Type B pancreatic cell (in vitro differentiated cells): ENCODE measurements around the gene ZIC1. TPM values are rescaled to one million over a fixed set of nuclear protein-coding genes. Genes with fewer than 3 reads are reported as not detected.
A peak's percentile ranks its signal among the peaks of the same experiment; 100 is the strongest.

Experiments
- DNase-seq: peaks from one replicate; pipeline ENCODE4 v3.0.0; 2021; ENCODE audit warnings: mixed read lengths; ENCODE audit not compliant: unreplicated experiment; ENCODE audit errors: extremely low spot score
- H3K27ac Mint-ChIP-seq: 2 replicates; pipeline ENCODE4 v1.8.0; 2021; ENCODE audit warnings: mild to moderate bottlenecking, mixed read lengths
- H3K27me3 Mint-ChIP-seq: 2 replicates; pipeline ENCODE4 v1.8.0; 2021; ENCODE audit warnings: mixed read lengths
- H3K36me3 Mint-ChIP-seq: 2 replicates; pipeline ENCODE4 v1.8.0; 2021; ENCODE audit warnings: mixed read lengths
- H3K4me1 Mint-ChIP-seq: one replicate; pipeline ENCODE4 v1.8.0; 2021; ENCODE audit warnings: mixed read lengths; ENCODE audit not compliant: unreplicated experiment
- H3K4me3 Mint-ChIP-seq: 2 replicates; pipeline ENCODE4 v1.8.0; 2021; ENCODE audit warnings: mild to moderate bottlenecking, mixed read lengths
- H3K9me3 Mint-ChIP-seq: 2 replicates; pipeline ENCODE4 v1.8.0; 2021; ENCODE audit warnings: mixed read lengths
- CTCF ChIP-seq: fragments of 200-600 bp; sonication (generic); conservative IDR thresholded peaks from 2 replicates; pipeline ENCODE4 v1.5.0; 2021; ENCODE audit warnings: antibody characterized with exemption, mild to moderate bottlenecking
- total RNA-seq: library from RNA; stranded (reverse); gene quantifications from 2 replicates; pipeline ENCODE4 v1.2.1, GENCODE V29; 2021; ENCODE audit warnings: low replicate concordance

Gene ZIC1
- total RNA-seq, 1 donor from 2014 or later, result 184 TPM

GRCh38 chr3:147373301-147373700 is 35.9 kb upstream of the ZIC1 start:
- TF ChIP-seq CTCF, result no peak
- no peak for DNase-seq
- Mint-ChIP-seq H3K27ac (peak overlapping the region; percentile 26), H3K9me3 (peaks cover 4% of the 10 kb centered on the region), H3K27me3 (peaks cover 98% of the 10 kb centered on the region), H3K4me1 (peaks cover 21% of the 10 kb centered on the region), H3K4me3 (no peak overlapping the region), H3K36me3 (no peaks in the 10 kb centered on the region)

DNA sequence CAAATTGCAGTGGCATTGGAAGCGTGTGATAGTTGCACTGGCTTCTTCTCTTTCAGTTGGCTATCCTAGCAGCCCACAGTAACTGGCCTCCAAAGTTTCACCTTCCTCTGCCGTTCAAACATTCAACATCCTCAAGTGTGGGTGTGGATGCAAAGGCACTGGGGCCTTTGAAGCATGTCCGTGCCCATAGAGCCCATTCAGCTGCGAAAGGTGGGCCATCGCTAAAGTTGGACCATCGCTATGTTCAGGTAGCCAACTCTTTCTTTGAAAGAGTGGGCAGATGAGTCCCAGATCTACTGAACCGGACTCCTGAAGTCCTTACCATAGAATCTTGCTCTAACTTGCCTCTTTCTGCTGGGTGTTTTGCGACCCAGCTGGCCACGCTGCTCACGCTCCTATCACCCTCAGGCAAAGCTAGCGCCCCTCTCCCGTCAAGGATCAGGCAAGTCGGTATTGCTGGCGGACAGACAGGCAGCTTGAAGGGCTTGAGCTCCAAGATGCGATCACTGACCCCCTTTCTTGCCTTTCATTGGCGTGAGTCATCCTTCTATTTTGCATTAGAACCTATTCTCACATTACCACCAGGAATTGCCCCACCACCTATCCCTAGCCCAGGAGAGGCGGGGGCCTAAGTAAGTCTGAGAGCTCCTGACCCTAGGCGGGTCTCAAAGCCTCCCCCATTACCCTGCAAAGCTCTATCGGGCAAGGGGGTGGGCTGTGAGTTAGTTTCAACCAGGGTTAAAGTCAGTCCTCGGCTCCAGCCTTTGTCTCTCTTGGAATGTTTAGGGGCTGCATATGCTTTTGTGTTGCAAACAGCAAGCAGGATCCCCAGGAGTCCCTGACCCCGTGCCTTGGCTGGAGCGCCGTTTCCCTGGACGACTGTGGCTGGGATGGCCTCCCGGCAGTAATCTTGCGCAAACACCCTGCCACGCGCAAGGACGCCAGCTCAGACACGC is 31.5 kb upstream of the ZIC1 start:
- TF ChIP-seq CTCF, result no peak
- DNase-seq, result no peak
- H3K36me3 Mint-ChIP-seq, result no peaks in the 10 kb centered on the region
- peaks cover 4% of the 10 kb centered on the region for H3K9me3 Mint-ChIP-seq
- H3K4me1 Mint-ChIP-seq, result peaks cover 19% of the 10 kb centered on the region
- H3K27me3 Mint-ChIP-seq, result peaks cover 97% of the 10 kb centered on the region
- H3K27ac Mint-ChIP-seq, result peak overlapping the region; percentile 53
- peak overlapping the region; percentile 80 for H3K4me3 Mint-ChIP-seq

DNA sequence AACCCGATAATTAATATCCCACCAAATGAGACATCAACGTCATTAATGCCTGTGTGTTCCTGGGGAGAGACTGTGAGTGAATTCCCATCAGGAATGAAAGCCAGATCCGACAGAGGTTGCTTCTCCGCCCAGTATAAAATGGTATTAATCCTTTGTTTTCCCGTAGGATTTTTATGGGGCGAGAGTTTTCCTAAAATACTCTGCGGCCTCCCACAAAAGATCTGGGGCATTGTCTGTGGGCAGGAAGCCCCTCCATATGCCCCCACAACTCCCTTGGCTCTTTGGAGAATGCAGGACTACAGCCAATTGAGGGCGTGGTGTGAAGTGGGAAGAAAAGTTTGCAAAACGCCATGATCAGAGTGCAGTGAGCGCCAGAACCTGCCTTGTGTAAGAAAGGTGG is 29.5 kb upstream of the ZIC1 start:
- Mint-ChIP-seq H3K36me3 (peaks cover 4% of the 10 kb centered on the region), H3K27ac (no peak overlapping the region), H3K4me3 (no peak overlapping the region), H3K27me3 (peaks cover 97% of the 10 kb centered on the region), H3K9me3 (no peaks in the 10 kb centered on the region), H3K4me1 (peaks cover 15% of the 10 kb centered on the region)
- DNase-seq, result no peak
- TF ChIP-seq CTCF, result no peak

DNA sequence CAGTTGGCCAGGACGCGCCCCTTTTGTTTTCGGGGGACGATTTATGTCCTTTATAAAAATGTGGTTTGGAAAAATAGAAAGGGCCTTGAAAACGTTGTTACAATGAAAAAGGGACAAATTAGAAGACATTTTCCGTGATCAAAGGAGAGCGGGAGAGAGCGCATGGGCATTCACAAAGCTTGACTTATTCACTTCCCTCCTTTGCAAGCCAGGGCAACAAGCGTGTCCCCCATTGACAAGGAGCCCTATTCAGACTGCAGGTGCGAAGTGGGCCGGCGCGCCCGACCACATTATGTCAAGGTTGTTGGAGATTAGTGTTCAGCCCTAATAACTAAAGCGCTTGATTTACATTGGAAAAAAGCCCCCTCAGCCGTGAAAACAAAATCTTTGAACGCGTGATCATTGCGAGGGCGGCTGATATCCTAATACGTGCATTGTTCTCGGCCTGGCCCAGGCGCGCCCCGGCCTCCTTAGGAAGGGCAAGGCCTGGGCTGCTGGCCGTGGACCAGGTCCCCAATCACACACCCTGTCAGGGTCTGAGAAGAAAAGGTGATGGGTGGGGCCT is 28.7 kb upstream of the ZIC1 start:
- no peak for TF ChIP-seq CTCF
- no peak overlapping the region for H3K4me3 Mint-ChIP-seq
- H3K27me3 Mint-ChIP-seq, result peaks cover 97% of the 10 kb centered on the region
- peaks cover 16% of the 10 kb centered on the region for H3K4me1 Mint-ChIP-seq
- H3K9me3 Mint-ChIP-seq, result no peaks in the 10 kb centered on the region
- DNase-seq, result no peak
- H3K27ac Mint-ChIP-seq, result peak overlapping the region; percentile 11
- H3K36me3 Mint-ChIP-seq, result peaks cover 4% of the 10 kb centered on the region

DNA sequence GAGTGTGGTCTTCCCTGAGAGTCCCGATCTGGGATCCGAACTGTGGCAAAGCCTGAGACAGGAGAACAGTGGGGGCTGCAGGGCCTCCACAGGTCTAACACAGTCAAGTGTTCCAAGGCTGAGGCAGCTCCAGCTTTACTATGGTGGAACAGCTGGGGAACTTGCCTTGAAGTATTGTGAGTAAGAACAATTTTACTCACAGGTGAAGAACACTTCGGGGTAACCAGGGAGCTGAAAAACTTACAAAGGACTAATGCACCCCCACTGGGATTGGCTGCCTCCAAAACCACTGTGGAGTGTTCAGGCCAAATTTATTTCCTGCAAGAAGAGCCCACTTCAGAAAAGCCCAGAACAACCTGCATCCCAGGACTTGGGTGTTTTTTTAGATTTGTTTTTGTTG is 28.2 kb upstream of the ZIC1 start:
- DNase-seq, result no peak
- TF ChIP-seq CTCF, result no peak
- peaks cover 21% of the 10 kb centered on the region for H3K4me1 Mint-ChIP-seq
- peaks cover 4% of the 10 kb centered on the region for H3K36me3 Mint-ChIP-seq
- H3K9me3 Mint-ChIP-seq, result no peaks in the 10 kb centered on the region
- H3K27me3 Mint-ChIP-seq, result peaks cover 97% of the 10 kb centered on the region
- H3K27ac Mint-ChIP-seq, result no peak overlapping the region
- no peak overlapping the region for H3K4me3 Mint-ChIP-seq
